NCI-H345 treated with DMSO at 0.1 percent for 48 hours (cell line): ENCODE results near the gene AMIGO1.

Experiments
- DNase-seq: peaks from one replicate; lab custom pipeline; 2025; ENCODE audit not compliant: unreplicated experiment; lab: John Stamatoyannopoulos, UW

Gene AMIGO1

GRCh38 chr1:109532365-109533136 is 23.0 kb upstream of the AMIGO1 start:
- DNase-seq, result peak; percentile 40

- DNase-seq, result no peak
These were observed 22.4 kb upstream of the AMIGO1 start for GRCh38 chr1:109531826-109532364.

DNA sequence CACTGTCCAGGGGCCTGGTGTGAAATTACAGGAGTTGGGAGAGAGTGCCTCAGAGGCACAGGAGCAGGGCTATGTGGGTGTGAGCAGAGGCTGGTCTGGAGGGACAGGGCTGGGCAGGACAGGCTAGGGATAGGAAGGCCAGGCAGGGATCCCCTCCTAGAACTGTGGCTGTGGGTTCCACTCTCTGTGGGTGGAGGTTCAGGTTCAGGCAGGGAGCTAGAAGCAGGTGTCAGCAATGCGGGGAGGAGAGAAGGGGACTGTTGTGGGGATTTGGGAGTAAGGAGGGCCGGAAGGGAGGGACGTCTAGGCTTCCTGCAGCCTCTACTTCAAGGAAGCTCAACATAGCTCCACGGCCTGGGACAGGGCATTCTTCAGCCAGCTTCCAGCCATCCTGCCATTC is 21.9 kb upstream of the AMIGO1 start:
- no peak for DNase-seq

DNA sequence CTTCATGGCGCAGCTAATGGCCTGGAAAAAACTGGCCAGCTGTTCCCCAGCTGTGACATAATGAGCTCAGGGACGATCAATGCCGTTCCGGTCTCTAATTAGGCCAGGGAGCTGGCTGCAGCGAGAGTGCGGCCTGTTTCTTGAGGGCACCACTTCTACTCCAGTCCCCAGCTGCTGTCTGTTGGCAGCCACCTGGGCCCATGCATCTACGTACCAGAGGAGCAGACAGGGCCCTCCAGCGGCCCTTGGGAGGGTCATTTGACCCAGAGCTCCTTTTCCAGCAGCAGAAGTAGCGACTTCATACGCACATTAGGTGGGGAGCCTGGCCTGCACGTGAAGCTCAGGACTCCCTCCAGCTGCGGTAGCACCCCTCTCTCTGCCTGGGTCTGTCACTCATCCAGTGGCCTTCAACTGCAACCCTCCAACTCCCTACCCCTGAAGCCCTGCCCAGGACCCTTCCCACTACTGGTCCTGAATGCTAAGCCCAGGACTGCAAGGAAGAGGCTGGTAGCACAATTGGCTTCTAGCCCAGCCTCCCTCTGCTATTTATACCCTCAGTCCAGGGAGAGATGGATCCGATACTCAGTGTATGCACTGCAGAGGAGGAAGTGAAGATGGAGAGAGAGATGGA is 21.0 kb upstream of the AMIGO1 start:
- no peak for DNase-seq

GRCh38 chr1:109529881-109530456 is 20.4 kb upstream of the AMIGO1 start:
- no peak for DNase-seq

DNA sequence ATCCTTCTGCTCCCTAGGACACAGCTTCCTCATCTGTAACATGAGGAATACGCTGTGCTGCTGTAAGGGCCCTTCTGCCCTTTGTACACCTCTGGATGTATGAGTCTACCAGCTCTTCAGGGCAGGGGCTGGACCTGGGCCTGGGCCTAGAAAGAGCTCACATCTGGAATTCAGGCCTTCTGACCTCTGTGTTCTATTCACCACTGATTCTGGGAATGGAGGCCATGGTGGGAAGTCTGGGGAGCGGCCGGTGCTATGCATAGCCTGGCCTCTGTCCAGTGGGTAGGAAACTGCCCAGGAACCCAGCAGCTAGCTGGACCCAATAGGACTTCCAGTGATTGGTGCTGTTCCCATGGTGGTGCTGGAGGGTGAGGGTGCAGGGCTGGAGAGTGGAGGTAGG is 19.2 kb upstream of the AMIGO1 start:
- DNase-seq, result no peak

GRCh38 chr1:109527846-109528695 is 18.5 kb upstream of the AMIGO1 start:
- no peak for DNase-seq

GRCh38 chr1:109527098-109527811 is 17.7 kb upstream of the AMIGO1 start:
- no peak for DNase-seq

DNA sequence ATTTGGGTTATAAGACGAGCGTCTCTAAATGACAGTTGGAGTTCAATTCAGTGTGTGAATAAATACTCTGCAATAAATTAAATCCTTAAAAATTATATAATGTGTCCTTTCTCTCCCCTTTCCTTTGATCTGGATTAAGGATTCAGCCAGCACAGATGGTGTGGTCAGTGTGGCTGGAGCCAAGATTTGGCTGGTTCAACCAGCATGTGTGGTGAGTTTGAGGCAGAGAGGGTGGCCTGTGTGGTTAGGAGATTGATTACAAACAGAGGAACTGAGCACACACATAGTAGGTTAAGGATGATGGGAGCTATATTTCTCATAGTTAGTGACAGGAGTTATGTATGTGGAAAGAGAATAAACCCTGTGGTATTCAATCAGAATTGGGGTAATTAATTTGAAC is 14.2 kb upstream of the AMIGO1 start:
- no peak for DNase-seq

GRCh38 chr1:109522026-109522425 is 12.5 kb upstream of the AMIGO1 start:
- no peak for DNase-seq

DNA sequence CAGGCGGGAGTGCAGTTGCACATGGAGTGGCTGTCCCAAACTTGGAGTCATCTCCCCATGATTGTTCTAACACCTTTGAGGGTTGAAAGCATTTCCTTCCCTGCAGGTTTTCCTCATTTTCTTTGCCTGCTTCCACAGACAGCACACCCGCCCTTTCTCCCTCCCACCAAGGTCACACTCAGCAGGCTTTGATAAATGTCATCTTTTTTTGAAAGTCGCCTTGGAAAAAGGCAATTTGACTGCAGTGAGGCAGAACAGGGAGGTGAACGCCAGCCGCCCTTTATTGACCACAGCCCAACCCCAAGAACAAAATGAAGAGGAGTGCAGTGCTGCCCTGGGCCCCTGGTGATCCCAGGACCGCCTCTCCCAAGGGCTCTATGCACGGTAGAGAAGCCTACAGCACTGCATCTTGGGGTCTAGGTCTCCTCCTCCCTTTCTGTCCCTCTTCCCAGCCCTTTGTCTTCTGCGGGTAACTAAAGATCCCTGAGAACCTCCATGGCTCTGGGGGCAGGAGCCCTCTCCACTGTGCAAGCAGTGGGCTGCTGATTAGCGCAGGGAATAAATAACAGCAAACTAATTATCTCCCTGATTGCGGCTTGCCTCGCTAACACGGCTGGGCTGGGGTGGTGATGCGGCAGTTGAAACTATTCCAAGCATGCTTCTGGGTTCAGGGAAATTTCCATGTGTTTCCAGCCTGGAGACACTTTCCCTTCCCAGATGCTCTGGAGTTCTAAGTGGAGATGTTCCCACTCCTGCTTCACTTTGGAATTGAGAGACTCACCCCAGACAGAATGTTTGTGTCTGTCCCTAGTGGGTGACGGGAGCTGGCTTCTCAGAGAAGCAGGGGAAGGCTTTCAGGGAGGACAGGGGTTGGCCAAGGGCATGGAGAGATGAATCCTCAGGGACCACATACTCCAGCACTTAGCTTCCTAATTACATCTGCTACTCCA is 11.8 kb upstream of the AMIGO1 start:
- no peak for DNase-seq

DNA sequence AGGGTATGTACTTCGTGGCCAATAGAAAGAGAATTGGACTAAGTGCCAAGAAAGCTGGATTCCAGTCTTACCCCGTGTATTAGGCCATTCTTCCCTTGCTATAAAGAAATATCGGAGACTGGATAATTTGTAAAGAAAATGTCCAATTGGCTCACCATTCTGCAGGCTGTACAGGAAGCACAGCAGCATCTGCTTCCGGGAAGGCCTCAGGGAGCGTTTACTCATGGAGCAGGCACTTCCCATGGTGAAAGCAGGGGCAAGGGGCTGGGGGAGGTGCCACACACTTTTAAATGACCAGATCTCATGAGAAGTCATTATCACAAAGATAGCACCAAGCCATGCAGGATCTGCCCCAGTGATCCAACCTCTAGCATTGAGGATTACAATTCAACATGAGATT is 7.8 kb upstream of the AMIGO1 start:
- DNase-seq, result no peak

DNA sequence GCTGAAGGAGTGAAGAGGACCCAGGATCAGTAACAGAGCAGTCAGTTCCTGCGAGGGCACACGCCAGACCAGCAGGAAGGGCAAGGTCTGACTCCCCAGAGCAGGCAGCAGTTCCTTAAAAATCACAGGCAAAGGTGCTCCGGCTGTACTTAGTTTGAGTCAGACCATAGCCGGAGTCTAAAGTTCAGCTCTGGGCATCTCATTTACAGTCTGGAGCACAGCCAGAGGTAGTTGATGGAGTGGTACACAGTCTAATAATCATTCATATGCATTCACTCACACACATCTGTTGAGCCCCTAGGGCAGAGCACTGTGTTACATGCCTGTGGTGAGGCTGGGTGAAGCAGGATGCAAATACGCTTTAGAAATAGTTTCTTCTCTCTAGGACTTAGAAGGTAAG is 7.3 kb upstream of the AMIGO1 start:
- no peak for DNase-seq

GRCh38 chr1:109514846-109515245 is 5.3 kb upstream of the AMIGO1 start:
- DNase-seq, result no peak

GRCh38 chr1:109513110-109513710 is 3.7 kb upstream of the AMIGO1 start:
- DNase-seq, result no peak

DNA sequence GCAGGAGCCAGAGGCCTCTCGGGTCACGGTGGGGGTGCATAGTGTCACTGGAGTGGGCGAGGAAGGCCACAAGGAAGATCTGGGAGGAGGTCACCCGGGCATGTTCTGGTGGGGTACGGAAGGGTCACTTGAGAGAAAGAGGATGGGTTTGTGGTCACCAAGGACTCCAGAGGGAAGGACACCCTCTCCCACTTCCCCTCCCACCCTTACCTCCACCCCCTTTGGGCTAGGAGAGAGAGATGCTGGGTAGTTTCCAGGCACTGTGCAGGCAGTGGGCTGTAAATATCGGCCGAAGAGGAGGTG is 703 bp downstream of the AMIGO1 start:
- DNase-seq, result no peak

DNA sequence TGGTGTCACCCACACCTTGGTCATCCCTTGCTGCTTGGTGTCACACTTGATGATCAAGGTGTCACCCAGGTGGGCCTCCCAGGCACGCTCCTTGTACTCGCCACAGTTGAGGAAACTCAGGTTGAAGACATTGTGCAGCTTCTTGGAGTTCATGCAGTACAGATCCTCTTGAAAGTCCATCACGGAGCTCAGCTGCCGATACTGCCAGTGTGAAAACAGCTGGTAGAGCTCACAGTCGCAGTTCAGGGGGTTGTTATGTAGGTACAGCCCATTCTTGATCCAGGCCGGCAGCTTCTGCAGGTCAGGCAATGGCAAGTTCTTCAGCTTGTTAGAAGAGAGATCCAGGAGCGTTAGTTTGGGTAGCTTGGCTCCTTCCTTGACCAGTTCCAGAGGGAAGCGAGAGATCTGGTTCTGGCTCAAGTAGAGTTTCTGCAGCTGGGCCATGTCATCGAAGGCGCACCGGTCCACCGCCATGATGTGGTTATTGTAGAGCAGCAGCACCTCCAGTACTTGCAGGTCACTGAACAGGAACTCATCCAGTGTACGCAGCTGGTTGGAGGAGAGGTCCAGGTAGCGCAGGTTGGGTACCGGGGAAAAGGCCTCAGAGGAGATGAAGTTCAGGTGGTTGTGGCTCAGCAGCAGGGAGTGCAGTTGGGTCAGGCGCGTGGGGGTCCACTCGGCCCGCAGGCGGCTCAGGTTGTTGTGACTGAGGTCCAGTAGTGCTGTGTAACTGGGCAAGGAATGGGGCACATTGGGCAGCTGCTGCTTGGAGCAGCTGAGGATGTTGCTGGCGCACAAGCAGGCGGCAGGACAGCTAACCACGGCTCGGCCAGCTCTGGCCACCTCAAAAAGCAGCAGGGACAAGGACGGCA is 1.3 kb downstream of the AMIGO1 start:
- DNase-seq, result no peak

DNA sequence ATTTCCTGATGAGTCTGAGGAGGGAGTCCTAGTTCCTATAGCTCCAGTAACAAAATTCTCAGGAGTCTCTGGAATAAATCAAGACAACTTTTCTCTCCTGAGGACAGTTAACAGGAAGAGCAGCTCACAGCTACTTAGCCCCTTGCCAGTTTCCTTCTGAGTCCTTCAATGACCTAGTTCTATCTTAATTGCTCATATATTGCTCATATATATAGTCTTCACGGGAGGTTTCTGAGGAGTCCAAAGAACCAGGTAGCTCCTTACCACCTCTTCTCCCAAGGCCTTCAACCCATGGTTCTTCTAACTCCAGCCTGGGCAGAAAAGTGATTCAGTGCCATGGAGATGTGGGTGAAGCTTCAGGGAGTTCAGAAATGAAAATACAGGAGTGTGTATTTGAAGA is 4.6 kb downstream of the AMIGO1 start:
- DNase-seq, result no peak
